Measurements from ENCODE around the gene AK8. TPM values are rescaled to one million over a fixed set of nuclear protein-coding genes. Genes with fewer than 3 reads are reported as not detected.
A peak's percentile ranks its signal among the peaks of the same experiment; 100 is the strongest.

AK8 gene
- total and polyA plus RNA-seq, 9 of the 15 experiments (the other 6 are each of a cell fraction or from before 2014, with no cell fraction given) = 0.06 to 0.37 TPM; not detected in 7

DNA sequence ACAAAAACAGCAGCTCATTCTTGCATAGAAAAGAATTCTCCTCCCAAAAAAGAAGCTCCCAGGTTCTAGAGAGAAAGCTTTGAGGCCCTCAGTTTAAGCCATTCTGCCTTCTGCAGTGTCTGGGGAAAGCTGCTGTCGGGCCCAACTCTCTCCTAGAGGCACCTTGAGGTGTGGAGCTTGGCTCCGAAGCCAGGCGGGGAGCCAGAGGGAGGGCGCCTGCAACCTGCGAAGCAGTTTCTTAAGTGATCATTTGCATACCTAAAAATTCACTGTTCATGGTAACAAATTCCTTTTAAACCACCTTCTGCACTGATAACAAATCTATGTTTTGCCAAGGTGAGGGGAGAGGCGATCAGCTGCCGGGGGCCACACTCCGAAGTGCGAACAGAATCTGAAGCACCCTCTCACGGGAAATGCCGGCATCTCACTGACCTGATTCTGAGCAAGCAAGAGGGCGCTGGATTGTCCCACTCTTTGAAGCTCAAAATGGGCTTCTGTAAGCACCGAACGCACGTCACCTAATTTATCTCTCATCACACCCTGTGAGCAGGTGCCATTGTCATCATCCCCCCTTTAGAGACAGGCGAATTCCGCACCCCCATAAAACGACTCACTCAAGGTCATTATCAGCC lies 121.8 kb downstream of the AK8 start:
- Histone ChIP-seq H3K9ac (ENCODE audit: insufficient read depth in 1 of 2, low read depth in 2 of 2, low read length in 2 of 2) (no peak overlapping the region), H3K9me3 (replicated peaks; ENCODE audit: control insufficient read depth, insufficient read depth, low read depth, low read length) (no peaks in the 10 kb centered on the region), H3K79me2 (ENCODE audit: control insufficient read depth, insufficient read depth, low read length) (no peaks in the 10 kb centered on the region), H4K20me1 (replicated peaks; ENCODE audit: control insufficient read depth, insufficient read depth, low read length) (no peaks in the 10 kb centered on the region), H2AFZ (ENCODE audit: low read depth, low read length) (no peak overlapping the region), H3K27me3 (ENCODE audit: control insufficient read depth in 2 of 2, insufficient read depth in 2 of 2, low read length in 2 of 2) (peaks cover 52 to 70% of the 10 kb centered on the region in 2 experiments), H3K4me1 (replicated peaks in 1 of 2; ENCODE audit: control insufficient read depth in 2 of 2, insufficient read depth in 2 of 2, low read length in 2 of 2) (no peaks in the 10 kb centered on the region), H3K27ac (ENCODE audit: extremely low read depth, low read depth, low read length) (no peak overlapping the region), H3K36me3 (ENCODE audit: control insufficient read depth, insufficient read depth, low read length) (no peaks in the 10 kb centered on the region), H3K9me1 (ENCODE audit: control insufficient read depth, insufficient read depth, low read length) (no peaks in the 10 kb centered on the region), H3K4me3 (no peak overlapping the region), H3K4me2 (ENCODE audit: insufficient read depth, low read length) (no peak overlapping the region)
- intact Hi-C loops (cut with micrococcal nuclease) = no loop called here
- FAIRE-seq = no peak
- ChIA-PET CTCF (ENCODE audit: low intra/inter-chr PET ratio) (no interaction called here), POLR2A (interaction anchor here (0.7 to 1.3 kb wide), 2 partner anchors 9 to 1950 kb away, joined by 3 read pairs; no protein-coding TSS in a partner anchor)
- BruUV-seq (replicated peaks) = no TSS peak
- in situ Hi-C loops (cut with MboI) = no loop called here
- 3% methylated on average over 18 of the region's 18 CpGs for WGBS (ENCODE audit: insufficient coverage, low coverage, missing lambda C conversion rate)
- no peak for TF ChIP-seq ZNF589 (CRISPR knock-in tag; IDR thresholded peaks at IDR 0.05; ENCODE audit: low read depth)
- peak; percentile 90 for TF ChIP-seq EZH2 (IDR thresholded peaks at IDR 0.05; ENCODE audit: borderline replicate concordance, low read depth, low read length)
- TF ChIP-seq CCNT2 (IDR thresholded peaks at IDR 0.05; ENCODE audit: borderline replicate concordance, extremely low read depth, insufficient read length, low read depth, low read length) = no peak
- DNase-seq (ENCODE audit: extremely low read depth in 1 of 4, low spot score in 3 of 4) = no peak
- 0 out of 3 replicates have a peak, but pooled peaks have one; percentile 28 for ATAC-seq

DNA sequence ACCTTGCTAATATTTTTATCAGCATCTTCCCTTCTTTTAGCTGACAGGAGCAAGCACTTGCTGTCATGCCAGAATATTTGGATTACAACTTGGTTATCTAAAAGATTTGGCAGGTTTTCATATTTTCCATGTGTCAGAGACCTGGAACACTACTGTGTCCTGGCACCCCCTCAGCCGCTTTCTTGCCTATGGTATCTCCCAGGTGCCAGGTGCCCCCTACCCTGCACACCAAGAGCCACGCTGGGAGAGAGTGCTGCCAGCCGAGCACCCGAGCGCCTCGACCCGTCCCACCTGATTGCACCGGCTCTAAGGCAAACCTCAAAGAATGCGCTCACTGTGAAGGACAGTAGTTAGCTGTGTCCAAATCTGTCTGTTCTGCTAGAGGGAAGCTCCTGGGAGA lies 123.0 kb downstream of the AK8 start:
- Histone ChIP-seq H4K20me1 (replicated peaks; ENCODE audit: control insufficient read depth, insufficient read depth, low read length) (no peaks in the 10 kb centered on the region), H3K27ac (ENCODE audit: extremely low read depth, low read depth, low read length) (no peak overlapping the region), H3K9me3 (replicated peaks; ENCODE audit: control insufficient read depth, insufficient read depth, low read depth, low read length) (no peaks in the 10 kb centered on the region), H3K4me1 (replicated peaks in 1 of 2; ENCODE audit: control insufficient read depth in 2 of 2, insufficient read depth in 2 of 2, low read length in 2 of 2) (no peaks in the 10 kb centered on the region), H2AFZ (ENCODE audit: low read depth, low read length) (no peak overlapping the region), H3K4me2 (ENCODE audit: insufficient read depth, low read length) (no peak overlapping the region), H3K79me2 (ENCODE audit: control insufficient read depth, insufficient read depth, low read length) (no peaks in the 10 kb centered on the region), H3K4me3 (no peak overlapping the region), H3K9ac (ENCODE audit: insufficient read depth in 1 of 2, low read depth in 2 of 2, low read length in 2 of 2) (no peak overlapping the region), H3K27me3 (ENCODE audit: control insufficient read depth in 2 of 2, insufficient read depth in 2 of 2, low read length in 2 of 2) (peaks cover 55 to 80% of the 10 kb centered on the region in 2 experiments), H3K36me3 (ENCODE audit: control insufficient read depth, insufficient read depth, low read length) (no peaks in the 10 kb centered on the region), H3K9me1 (ENCODE audit: control insufficient read depth, insufficient read depth, low read length) (no peaks in the 10 kb centered on the region)
- in situ Hi-C loops (cut with MboI) = no loop called here
- no peak for TF ChIP-seq NONO (IDR thresholded peaks at IDR 0.05; ENCODE audit: low read depth in 2 of 2, low read length in 1 of 2)
- no peak for TF ChIP-seq NELFE (IDR thresholded peaks at IDR 0.05; ENCODE audit: insufficient read depth, insufficient read length)
- TF ChIP-seq OTX1 (CRISPR knock-in tag; IDR thresholded peaks at IDR 0.05) = no peak
- TF ChIP-seq CREB5 (CRISPR knock-in tag; IDR thresholded peaks at IDR 0.05) = no peak
- TF ChIP-seq CXXC5 (CRISPR knock-in tag; IDR thresholded peaks at IDR 0.05) = no peak
- no peak for TF ChIP-seq TSC22D4 (tag; IDR thresholded peaks at IDR 0.05)
- TF ChIP-seq ZC3H8 (IDR thresholded peaks at IDR 0.05) = no peak
- ChIA-PET POLR2A (interaction anchor here (0.6 kb wide), 1 partner anchor 237 kb away, joined by 3 read pairs; no protein-coding TSS in a partner anchor), CTCF (ENCODE audit: low intra/inter-chr PET ratio) (no interaction called here)
- no TSS peak for BruUV-seq (replicated peaks)
- intact Hi-C loops (cut with micrococcal nuclease) = no loop called here
- DNase-seq (ENCODE audit: extremely low read depth in 1 of 4, low spot score in 3 of 4) (no peak), ATAC-seq (no peak), FAIRE-seq (no peak)
- WGBS (ENCODE audit: insufficient coverage, low coverage, missing lambda C conversion rate) = 5% methylated on average over 9 of the region's 9 CpGs

Measured in K562 (cell line).